C4-2B (cell line): ENCODE data around the gene RETN.

Experiments
- H3K27ac ChIP-seq: fragments of 450-650 bp; 2 replicates; pipeline ENCODE4 v1.5.1; 2017
- CTCF ChIP-seq: fragments of 450-650 bp; conservative IDR thresholded peaks from 2 replicates; pipeline ENCODE4 v1.5.1; 2017; ENCODE audit warnings: mild to moderate bottlenecking
- ZFX ChIP-seq: fragments of 450-650 bp; IDR thresholded peaks from 2 replicates; pipeline ENCODE4 v1.6.1; 2017

Gene RETN

GRCh38 chr19:7669641-7670040 is 792 bp downstream of the RETN start:
- TF ChIP-seq ZFX (no peak), CTCF (no peak)
- H3K27ac ChIP-seq, result no peak overlapping the region

GRCh38 chr19:7670150-7670783 is 1.4 kb downstream of the RETN start:
- no peak for TF ChIP-seq CTCF
- TF ChIP-seq ZFX, result no peak
- H3K27ac ChIP-seq, result no peak overlapping the region

- H3K27ac ChIP-seq, result no peak overlapping the region
- TF ChIP-seq ZFX (no peak), CTCF (no peak)
Observed at GRCh38 chr19:7670790-7671189, 1.9 kb downstream of the RETN start.

- H3K27ac ChIP-seq, result no peak overlapping the region
- TF ChIP-seq ZFX (no peak), CTCF (no peak)
Observed at GRCh38 chr19:7672522-7672921, 3.7 kb downstream of the RETN start.

- H3K27ac ChIP-seq, result no peak overlapping the region
- TF ChIP-seq CTCF (no peak), ZFX (no peak)
Observed at GRCh38 chr19:7674010-7675005, 5.5 kb downstream of the RETN start.

- TF ChIP-seq CTCF (no peak), ZFX (no peak)
- no peak overlapping the region for H3K27ac ChIP-seq
Observed at GRCh38 chr19:7676376-7676775, 7.5 kb downstream of the RETN start.

- H3K27ac ChIP-seq, result no peak within 1 kb of the TSS
- TF ChIP-seq ZFX, result no peak
- no peak for TF ChIP-seq CTCF
Observed at GRCh38 chr19:7676854-7677253, 8.0 kb downstream of the RETN start, which contains the start of gene MCEMP1. TSS of gene MCEMP1 (plus strand) at chr19:7677090. CDS start at chr19:7677121, 31 bp downstream.
